Fibroblast of pulmonary artery (primary cell): Measurements from ENCODE around the gene GTF3C5.
A peak's percentile ranks its signal among the peaks of the same experiment; 100 is the strongest.
"Not testable (repeated sequence)": the region's sequence is repeated elsewhere in the genome, so short reads cannot be mapped to it uniquely, and the experiment has no call there.

Source experiments
- DNase-seq: peaks from one replicate; pipeline ENCODE4 v3.0.0-alpha.2; 2010; ENCODE audit warnings: low read depth
- H3K4me3 ChIP-seq: replicated peaks from 2 replicates; pipeline ENCODE4 v1.5.1; 2011; ENCODE audit warnings: low read depth, mild to moderate bottlenecking, control low read depth, low read length, moderate library complexity
- TF ChIP-seq, protein P1 (sequence below): IDR thresholded peaks from 2 replicates; pipeline ENCODE4 v1.5.1; 2011; ENCODE audit warnings: mild to moderate bottlenecking, control low read depth, low read length, inconsistent platforms; ENCODE audit errors: missing control alignments

The GTF3C5 gene

DNA sequence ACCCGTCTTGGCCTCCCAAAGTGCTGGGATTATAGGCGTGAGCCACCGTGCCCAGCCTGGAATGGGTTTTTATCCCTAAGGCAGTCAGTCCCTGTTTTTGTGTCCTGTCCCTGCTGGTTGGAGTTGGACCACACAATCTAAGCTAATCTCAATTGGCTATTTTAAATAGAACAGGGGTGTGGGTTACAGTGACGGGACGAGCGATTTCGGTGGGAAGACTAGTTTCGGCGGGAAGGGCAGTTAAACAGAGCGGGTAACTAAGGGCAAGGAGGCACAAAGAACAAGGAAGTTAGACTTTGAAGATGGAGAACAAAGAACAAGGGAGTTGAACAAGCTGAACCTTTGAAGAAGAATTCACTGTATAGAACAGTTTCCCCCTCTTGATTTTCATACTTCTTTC is 1.4 kb downstream of the GTF3C5 start:
- DNase-seq = no peak
- no peak overlapping the region for H3K4me3 ChIP-seq
- TF ChIP-seq, protein P1, sequence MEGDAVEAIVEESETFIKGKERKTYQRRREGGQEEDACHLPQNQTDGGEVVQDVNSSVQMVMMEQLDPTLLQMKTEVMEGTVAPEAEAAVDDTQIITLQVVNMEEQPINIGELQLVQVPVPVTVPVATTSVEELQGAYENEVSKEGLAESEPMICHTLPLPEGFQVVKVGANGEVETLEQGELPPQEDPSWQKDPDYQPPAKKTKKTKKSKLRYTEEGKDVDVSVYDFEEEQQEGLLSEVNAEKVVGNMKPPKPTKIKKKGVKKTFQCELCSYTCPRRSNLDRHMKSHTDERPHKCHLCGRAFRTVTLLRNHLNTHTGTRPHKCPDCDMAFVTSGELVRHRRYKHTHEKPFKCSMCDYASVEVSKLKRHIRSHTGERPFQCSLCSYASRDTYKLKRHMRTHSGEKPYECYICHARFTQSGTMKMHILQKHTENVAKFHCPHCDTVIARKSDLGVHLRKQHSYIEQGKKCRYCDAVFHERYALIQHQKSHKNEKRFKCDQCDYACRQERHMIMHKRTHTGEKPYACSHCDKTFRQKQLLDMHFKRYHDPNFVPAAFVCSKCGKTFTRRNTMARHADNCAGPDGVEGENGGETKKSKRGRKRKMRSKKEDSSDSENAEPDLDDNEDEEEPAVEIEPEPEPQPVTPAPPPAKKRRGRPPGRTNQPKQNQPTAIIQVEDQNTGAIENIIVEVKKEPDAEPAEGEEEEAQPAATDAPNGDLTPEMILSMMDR = no peak

DNA sequence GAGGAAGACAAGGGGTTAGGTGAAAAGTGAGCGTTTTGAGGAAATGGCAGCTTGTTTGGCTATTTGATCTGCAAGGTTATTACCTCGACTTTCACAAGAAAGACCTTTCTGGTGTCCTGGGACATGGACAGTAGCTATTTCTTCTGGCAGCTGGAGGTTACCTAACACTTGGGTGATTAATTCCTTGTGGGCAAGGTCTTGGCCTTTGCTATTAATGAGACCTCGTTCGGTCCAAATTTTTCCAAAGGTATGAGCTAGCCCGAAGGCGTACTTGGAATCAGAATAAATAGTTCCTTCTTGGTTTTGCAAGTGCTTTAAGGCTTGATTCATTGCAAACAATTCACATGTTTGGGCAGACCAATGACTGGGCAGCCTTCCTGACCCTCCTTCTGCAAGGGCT is 4.9 kb downstream of the GTF3C5 start:
- no peak overlapping the region for H3K4me3 ChIP-seq
- DNase-seq = no peak
- TF ChIP-seq, protein P1 = no peak

DNA sequence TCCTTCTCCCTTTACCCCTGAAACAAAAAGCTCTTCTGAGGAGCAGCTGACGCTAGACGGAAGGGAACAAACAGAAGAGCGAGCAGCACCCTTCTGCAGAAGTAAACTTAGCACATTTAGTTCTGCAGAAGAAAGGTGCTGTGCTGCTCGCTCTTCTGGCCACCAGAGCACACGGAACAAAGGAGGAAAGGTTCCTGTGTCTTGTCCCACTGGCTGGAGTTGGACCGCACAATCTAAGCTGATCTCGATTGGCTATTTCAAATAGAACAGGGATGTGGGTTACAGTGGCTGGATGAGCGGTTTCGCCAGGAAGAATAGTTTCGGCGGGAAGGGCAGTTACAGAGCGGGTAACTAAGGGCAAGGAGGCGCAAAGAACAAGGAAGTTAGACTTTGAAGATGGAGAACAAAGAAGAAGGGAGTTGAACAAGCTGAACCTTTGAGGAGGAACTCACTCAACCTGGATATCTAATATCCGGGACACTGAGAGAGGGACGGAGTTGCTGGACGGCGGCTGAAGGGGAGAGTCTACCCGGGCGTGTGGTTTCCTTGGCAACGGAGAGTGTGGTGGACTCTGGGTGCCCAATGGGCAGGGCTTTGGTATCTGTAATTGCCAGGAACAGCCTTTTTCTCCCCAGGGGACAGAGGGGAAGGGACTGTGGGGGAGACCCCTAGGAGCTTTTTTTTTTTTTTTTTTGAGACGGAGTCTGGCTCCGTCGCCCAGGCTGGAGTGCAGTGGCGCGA is 7.1 kb downstream of the GTF3C5 start:
- H3K4me3 ChIP-seq = no peak overlapping the region
- no peak for DNase-seq

DNA sequence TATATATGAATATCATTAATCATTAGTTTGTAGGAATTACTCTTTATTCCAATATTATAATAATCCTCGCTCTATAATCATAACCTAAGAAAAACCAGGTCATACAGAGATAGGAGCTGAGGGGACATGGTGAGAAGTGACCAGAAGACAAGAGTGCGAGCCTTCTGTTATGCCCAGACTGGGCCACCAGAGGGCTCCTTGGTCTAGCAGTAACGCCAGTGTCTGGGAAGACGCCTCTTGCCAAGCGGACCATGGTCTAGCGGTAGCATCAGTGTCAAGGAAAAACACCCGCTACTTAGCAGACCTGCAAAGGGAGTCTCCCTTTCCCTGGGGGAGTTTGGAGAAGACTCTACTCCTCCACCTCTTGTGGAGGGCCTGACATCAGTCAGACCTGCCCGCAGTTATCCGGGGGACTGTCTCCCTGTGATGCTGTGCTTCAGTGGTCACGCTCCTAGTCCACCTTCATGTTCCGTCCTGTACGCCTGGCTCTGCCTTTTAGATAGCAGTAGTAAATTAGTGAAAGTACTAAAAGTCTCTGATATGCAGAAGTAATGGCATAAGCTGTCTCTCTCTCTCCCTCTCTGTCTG is 10.2 kb downstream of the GTF3C5 start:
- TF ChIP-seq, protein P1 = peak; percentile 57
- peak; percentile 56 for DNase-seq
- H3K4me3 ChIP-seq = not testable (repeated sequence)

More for the DNA sequence above, 7.1 kb downstream of the GTF3C5 start:
- TF ChIP-seq, protein P1 = no peak

DNA sequence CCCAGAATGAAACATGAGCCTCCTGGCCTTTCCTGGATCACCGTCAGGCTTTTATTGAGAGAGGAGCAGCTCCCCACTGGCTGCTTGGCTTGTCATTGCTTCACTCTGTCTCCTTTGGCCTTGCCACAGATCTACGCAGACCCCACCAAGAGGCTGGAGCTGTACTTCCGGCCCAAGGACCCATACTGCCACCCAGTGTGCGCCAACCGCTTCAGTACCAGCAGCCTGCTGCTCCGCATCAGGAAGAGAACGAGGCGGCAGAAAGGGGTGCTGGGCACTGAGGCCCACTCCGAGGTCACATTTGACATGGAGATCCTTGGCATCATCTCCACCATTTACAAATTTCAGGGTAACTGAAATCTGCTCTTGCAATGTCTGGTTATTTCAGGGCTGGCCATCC is 11.2 kb downstream of the GTF3C5 start:
- H3K4me3 ChIP-seq = no peak overlapping the region
- TF ChIP-seq, protein P1 = no peak
- DNase-seq = no peak

DNA sequence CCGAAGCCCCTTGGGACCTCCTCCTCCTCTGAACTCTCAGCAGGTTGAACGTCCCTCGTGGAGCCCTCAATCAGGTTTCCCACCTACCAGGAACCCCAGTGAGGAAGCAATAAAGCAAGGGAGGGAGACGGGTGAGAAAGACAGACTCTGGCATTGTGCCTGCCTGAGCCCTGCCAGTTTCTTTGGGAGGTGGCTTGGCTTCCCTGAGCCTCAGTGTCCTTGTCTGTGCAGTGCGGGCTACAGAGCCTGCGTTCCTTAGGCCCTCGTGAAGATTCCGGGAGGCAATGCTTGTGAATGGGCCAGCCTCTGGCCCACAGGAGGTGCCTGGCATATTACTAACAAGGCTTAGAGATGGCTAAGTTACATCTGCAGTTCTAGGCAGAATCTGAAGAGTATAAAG is 11.9 kb downstream of the GTF3C5 start:
- H3K4me3 ChIP-seq = no peak overlapping the region
- no peak for DNase-seq
- TF ChIP-seq, protein P1 = no peak
